K562 (cell line): Measurements from ENCODE around the gene TNIP1. TPM values are rescaled to one million over a fixed set of nuclear protein-coding genes. Genes with fewer than 3 reads are reported as not detected.

Experiments
- BCOR ChIP-seq: fragments of 450-650 bp; IDR thresholded peaks from 2 replicates; pipeline ENCODE4 v1.6.1; 2016
- CBX8 ChIP-seq: fragments of 200-600 bp; sonication (generic); IDR thresholded peaks from 2 replicates; pipeline ENCODE4 v1.6.1; 2012; ENCODE audit warnings: borderline replicate concordance, mixed run types, low read depth, mild to moderate bottlenecking, moderate library complexity, mixed read lengths, low read length, control low read depth, inconsistent platforms; ENCODE audit not compliant: poor library complexity, severe bottlenecking; ENCODE audit errors: extremely low read depth
- CCNT2 ChIP-seq: IDR thresholded peaks from 2 replicates; pipeline ENCODE4 v1.6.1; 2011; ENCODE audit warnings: borderline replicate concordance, low read depth, mild to moderate bottlenecking, moderate library complexity, mixed read lengths, low read length; ENCODE audit not compliant: insufficient read length; ENCODE audit errors: extremely low read depth
- CTBP1 ChIP-seq: fragments of 450-650 bp; IDR thresholded peaks from 2 replicates; pipeline ENCODE4 v1.6.1; 2016; ENCODE audit warnings: borderline replicate concordance
- GATA2 ChIP-seq: sonication (generic); formaldehyde crosslinking; IDR thresholded peaks from 2 replicates; pipeline ENCODE4 v1.4.0; 2020; ENCODE audit warnings: mild to moderate bottlenecking, missing genetic modification reagents
- HEY1 ChIP-seq: fragments of 250-450 bp; sonication (Bioruptor Pico); IDR thresholded peaks from 2 replicates; pipeline ENCODE4 v1.5.0; 2020; ENCODE audit warnings: mild to moderate bottlenecking, moderate library complexity, borderline replicate concordance
- JUN ChIP-seq, 2 experiments: sonication (generic) in 1 of 2; formaldehyde crosslinking in 1 of 2; IDR thresholded peaks; 2 replicates each; pipeline versions ENCODE4 v1.6.1 to v1.8.0; 2012 to 2022; ENCODE audit warnings: borderline replicate concordance in 2 of 2, mild to moderate bottlenecking in 2 of 2, improper control_type of control experiment in 1 of 2, low read depth in 1 of 2, low read length in 1 of 2, missing genetic modification reagents in 1 of 2
- LARP7 ChIP-seq: fragments of 450-650 bp; IDR thresholded peaks from 2 replicates; pipeline ENCODE4 v1.6.1; 2016
- MCM7 ChIP-seq, 2 experiments: fragments of 450-650 bp; IDR thresholded peaks; 2 replicates each; pipeline ENCODE4 v1.6.1; 2016 to 2018
- MEIS2 ChIP-seq: fragments of 450-650 bp; IDR thresholded peaks from 2 replicates; pipeline ENCODE4 v1.6.1; 2014; ENCODE audit warnings: mild to moderate bottlenecking; ENCODE audit not compliant: partially characterized antibody
- NCOA2 ChIP-seq, 2 experiments: fragments of 450-650 bp; IDR thresholded peaks; 2 replicates each; pipeline ENCODE4 v1.6.1; 2018; ENCODE audit warnings: mild to moderate bottlenecking in 2 of 2, moderate library complexity in 1 of 2; ENCODE audit not compliant: partially characterized antibody in 2 of 2
- NUFIP1 ChIP-seq: fragments of 450-650 bp; IDR thresholded peaks from 2 replicates; pipeline ENCODE4 v1.6.1; 2018; ENCODE audit not compliant: partially characterized antibody
- RB1 ChIP-seq: fragments of 450-650 bp; IDR thresholded peaks from 2 replicates; pipeline ENCODE4 v1.6.1; 2017; ENCODE audit warnings: low read depth, mild to moderate bottlenecking
- RBBP5 ChIP-seq: fragments of 200-600 bp; sonication (generic); IDR thresholded peaks from 2 replicates; pipeline ENCODE4 v1.6.1; 2012; ENCODE audit warnings: borderline replicate concordance, mild to moderate bottlenecking, low read length, control low read depth, inconsistent platforms; ENCODE audit not compliant: insufficient read depth, poor library complexity, severe bottlenecking
- SMARCA5 ChIP-seq: fragments of 450-650 bp; IDR thresholded peaks from 2 replicates; pipeline ENCODE4 v1.6.1; 2016
- SRSF9 ChIP-seq: fragments of 200-400 bp; formaldehyde crosslinking; IDR thresholded peaks from 2 replicates; pipeline ENCODE4 v1.6.1; 2017; ENCODE audit warnings: low read depth, low read length, borderline replicate concordance
- TAF9B ChIP-seq: fragments of 450-650 bp; IDR thresholded peaks from 2 replicates; pipeline ENCODE4 v1.6.1; 2018; ENCODE audit warnings: mild to moderate bottlenecking; ENCODE audit not compliant: partially characterized antibody
- ZFP30 ChIP-seq: fragments of 250-450 bp; sonication (Bioruptor Pico); IDR thresholded peaks from 2 replicates; pipeline ENCODE4 v1.8.0; 2022; ENCODE audit warnings: moderate library complexity, mild to moderate bottlenecking, inconsistent platforms, borderline replicate concordance
- ZNF12 ChIP-seq: sonication (generic); formaldehyde crosslinking; IDR thresholded peaks from 2 replicates; pipeline ENCODE4 v1.4.0; 2020; ENCODE audit warnings: mild to moderate bottlenecking, missing genetic modification reagents
- ZNF282 ChIP-seq: sonication (generic); formaldehyde crosslinking; IDR thresholded peaks from 2 replicates; pipeline ENCODE4 v1.8.1; 2023; ENCODE audit warnings: missing genetic modification reagents
- ZNF384 ChIP-seq: IDR thresholded peaks from 2 replicates; pipeline ENCODE4 v1.6.1; 2012; ENCODE audit warnings: low read depth, low read length, improper control_type of control experiment
- ZNF436 ChIP-seq: fragments of 250-450, 450-650 bp; sonication (Bioruptor Pico); formaldehyde crosslinking; IDR thresholded peaks from 2 replicates; pipeline ENCODE4 v1.7.0; 2020; ENCODE audit warnings: mild to moderate bottlenecking
- ZNF507 ChIP-seq: conservative IDR thresholded peaks from 2 replicates; pipeline ENCODE4 v1.6.1; 2017; ENCODE audit warnings: missing genetic modification characterization, missing compliant biosample characterization
- ZNF696 ChIP-seq: fragments of 250-450 bp; sonication (Bioruptor Pico); conservative IDR thresholded peaks from 2 replicates; pipeline ENCODE4 v1.4.0; 2020; ENCODE audit warnings: mild to moderate bottlenecking, moderate library complexity
- polyA plus RNA-seq, 8 experiments: library from polyadenylated mRNA; depleted of rRNA in 4 of 8; stranded (reverse) in 5 of 8; unstranded in 3 of 8; fragments of >200 nt; fragmentation: Nextera tagmentation in 2 of 8; fragmentation: Illumina TruSeq in 1 of 8; extraction: Ambion mirVana in 2 of 8; extraction: Trizol in 1 of 8; gene quantifications; 2 replicates each; pipeline versions ENCODE4 v1.2.1 to v1.2.3, GENCODE V29; 2011 to 2014; ENCODE audit warnings: inconsistent platforms in 1 of 8, missing spikeins in 1 of 8
- total RNA-seq, 7 experiments: library from RNA; depleted of rRNA in 6 of 7; stranded (reverse); fragments of >200 nt in 6 of 7; fragmentation: Illumina TruSeq in 2 of 7; extraction: Trizol in 2 of 7; gene quantifications; 2 replicates each; pipeline versions ENCODE4 v1.2.1 to v1.2.3, GENCODE V29; 2011 to 2021; ENCODE audit warnings: low replicate concordance in 1 of 7
- TF ChIP-seq, protein P1 (sequence below): fragments of 450-650 bp; IDR thresholded peaks from 2 replicates; pipeline ENCODE4 v1.6.1; 2016; ENCODE audit warnings: low read depth, mild to moderate bottlenecking, moderate library complexity
- TF ChIP-seq, protein P2 (sequence below): sonication (generic); formaldehyde crosslinking; IDR thresholded peaks from 2 replicates; pipeline ENCODE4 v1.8.0; 2022; ENCODE audit warnings: mild to moderate bottlenecking, missing genetic modification reagents

Gene TNIP1
- total and polyA plus RNA-seq, 9 of the 15 experiments (the other 6 are each of a cell fraction or from before 2014, with no cell fraction given) = 0.46 to 41.0 (median 24.6) TPM

DNA sequence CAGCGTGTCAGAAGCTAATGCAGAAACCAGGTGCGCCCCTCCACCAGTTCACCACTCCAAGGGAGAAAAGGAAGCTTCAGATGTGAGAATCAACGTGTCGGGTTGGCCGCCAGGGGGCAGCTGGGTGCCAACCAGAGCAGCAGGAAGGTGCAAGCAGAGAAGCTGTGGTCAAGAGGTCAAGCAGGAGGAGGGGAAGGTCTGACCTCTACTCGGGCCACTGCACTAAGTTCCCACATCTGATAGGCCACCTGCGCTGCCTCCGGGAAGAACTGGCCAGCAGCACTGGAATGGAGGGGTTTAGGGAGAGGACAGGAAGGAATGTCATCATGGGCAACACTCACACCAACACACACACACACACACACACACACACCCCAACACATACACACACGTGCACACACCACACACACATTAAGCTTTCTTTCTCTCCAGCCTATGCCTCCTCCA lies 45.4 kb upstream of the TNIP1 start (continued):
- TF ChIP-seq CCNT2 (peak; percentile 34), ZNF436 (CRISPR knock-in tag) (no peak), ZNF507 (tag) (no peak), RB1 (peak; percentile 62; the same call in 1 of the 2 replicates), CBX8 (no peak), MCM7 (IDR thresholded peaks at IDR 0.05) (no peak), BCOR (peak; percentile 73), NUFIP1 (no peak), JUN (IDR thresholded peaks at IDR 0.05; ENCODE audit: borderline replicate concordance, low read depth, low read length) (no peak), JUN (CRISPR knock-in tag; IDR thresholded peaks at IDR 0.05; ENCODE audit: borderline replicate concordance) (no peak), SMARCA5 (peak; percentile 48; the same call in 1 of the 2 replicates), ZNF282 (no peak), MEIS2 (no peak), HEY1 (CRISPR knock-in tag) (no peak), TAF9B (no peak), LARP7 (peak; percentile 81; the same call in 1 of the 2 replicates), NCOA2 (IDR thresholded peaks at IDR 0.05; ENCODE audit: partially characterized antibody in 2 of 2) (no peak), ZNF696 (CRISPR knock-in tag) (no peak), RBBP5 (no peak), SRSF9 (no peak), GATA2 (CRISPR knock-in tag) (no peak), ZNF384 (no peak), CTBP1 (peak; percentile 95), ZNF12 (CRISPR knock-in tag) (no peak), ZFP30 (CRISPR knock-in tag) (no peak)
- TF ChIP-seq, protein P1, sequence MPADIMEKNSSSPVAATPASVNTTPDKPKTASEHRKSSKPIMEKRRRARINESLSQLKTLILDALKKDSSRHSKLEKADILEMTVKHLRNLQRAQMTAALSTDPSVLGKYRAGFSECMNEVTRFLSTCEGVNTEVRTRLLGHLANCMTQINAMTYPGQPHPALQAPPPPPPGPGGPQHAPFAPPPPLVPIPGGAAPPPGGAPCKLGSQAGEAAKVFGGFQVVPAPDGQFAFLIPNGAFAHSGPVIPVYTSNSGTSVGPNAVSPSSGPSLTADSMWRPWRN = no peak
- TF ChIP-seq, protein P2, sequence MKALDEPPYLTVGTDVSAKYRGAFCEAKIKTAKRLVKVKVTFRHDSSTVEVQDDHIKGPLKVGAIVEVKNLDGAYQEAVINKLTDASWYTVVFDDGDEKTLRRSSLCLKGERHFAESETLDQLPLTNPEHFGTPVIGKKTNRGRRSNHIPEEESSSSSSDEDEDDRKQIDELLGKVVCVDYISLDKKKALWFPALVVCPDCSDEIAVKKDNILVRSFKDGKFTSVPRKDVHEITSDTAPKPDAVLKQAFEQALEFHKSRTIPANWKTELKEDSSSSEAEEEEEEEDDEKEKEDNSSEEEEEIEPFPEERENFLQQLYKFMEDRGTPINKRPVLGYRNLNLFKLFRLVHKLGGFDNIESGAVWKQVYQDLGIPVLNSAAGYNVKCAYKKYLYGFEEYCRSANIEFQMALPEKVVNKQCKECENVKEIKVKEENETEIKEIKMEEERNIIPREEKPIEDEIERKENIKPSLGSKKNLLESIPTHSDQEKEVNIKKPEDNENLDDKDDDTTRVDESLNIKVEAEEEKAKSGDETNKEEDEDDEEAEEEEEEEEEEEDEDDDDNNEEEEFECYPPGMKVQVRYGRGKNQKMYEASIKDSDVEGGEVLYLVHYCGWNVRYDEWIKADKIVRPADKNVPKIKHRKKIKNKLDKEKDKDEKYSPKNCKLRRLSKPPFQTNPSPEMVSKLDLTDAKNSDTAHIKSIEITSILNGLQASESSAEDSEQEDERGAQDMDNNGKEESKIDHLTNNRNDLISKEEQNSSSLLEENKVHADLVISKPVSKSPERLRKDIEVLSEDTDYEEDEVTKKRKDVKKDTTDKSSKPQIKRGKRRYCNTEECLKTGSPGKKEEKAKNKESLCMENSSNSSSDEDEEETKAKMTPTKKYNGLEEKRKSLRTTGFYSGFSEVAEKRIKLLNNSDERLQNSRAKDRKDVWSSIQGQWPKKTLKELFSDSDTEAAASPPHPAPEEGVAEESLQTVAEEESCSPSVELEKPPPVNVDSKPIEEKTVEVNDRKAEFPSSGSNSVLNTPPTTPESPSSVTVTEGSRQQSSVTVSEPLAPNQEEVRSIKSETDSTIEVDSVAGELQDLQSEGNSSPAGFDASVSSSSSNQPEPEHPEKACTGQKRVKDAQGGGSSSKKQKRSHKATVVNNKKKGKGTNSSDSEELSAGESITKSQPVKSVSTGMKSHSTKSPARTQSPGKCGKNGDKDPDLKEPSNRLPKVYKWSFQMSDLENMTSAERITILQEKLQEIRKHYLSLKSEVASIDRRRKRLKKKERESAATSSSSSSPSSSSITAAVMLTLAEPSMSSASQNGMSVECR (CRISPR knock-in tag) = no peak
